Esophagus muscularis mucosa (tissue), 4 donors: Measurements from ENCODE around the gene CAMTA1. TPM values are rescaled to one million over a fixed set of nuclear protein-coding genes. Genes with fewer than 3 reads are reported as not detected.

ENCODE experiments used
- DNase-seq: peaks from one replicate; pipeline ENCODE4 v3.0.0-alpha.2; 2017; ENCODE audit errors: extremely low spot score
- H3K27ac ChIP-seq, 4 donors: fragments of 200-600 bp; sonication (generic); replicated peaks in 1 of 4; 1 replicate in 3 of 4; 2 replicates in 1 of 4; pipeline ENCODE4 v1.5.1; 2016 to 2019; ENCODE audit warnings: mild to moderate bottlenecking in 1 of 4
- H3K27me3 ChIP-seq, 4 donors: fragments of 200-600 bp; sonication (generic); one replicate each; pipeline versions ENCODE4 v1.5.1 to v1.6.0; 2016 to 2019
- H3K36me3 ChIP-seq, 4 donors: fragments of 200-600 bp; sonication (generic); one replicate each; pipeline ENCODE4 v1.5.1; 2016 to 2019
- H3K4me1 ChIP-seq, 4 donors: fragments of 200-600 bp; sonication (generic); one replicate each; pipeline ENCODE4 v1.5.1; 2016 to 2019
- H3K4me3 ChIP-seq, 4 donors: fragments of 200-600 bp; sonication (generic); 1 replicate in 2 of 4; 2 replicates in 2 of 4; pipeline ENCODE4 v1.5.1; 2016 to 2019; ENCODE audit warnings: mild to moderate bottlenecking in 4 of 4, moderate library complexity in 1 of 4
- H3K9me3 ChIP-seq, 4 donors: fragments of 200-600 bp; sonication (generic); 1 replicate in 3 of 4; 2 replicates in 1 of 4; pipeline ENCODE4 v1.5.1; 2016 to 2019
- CTCF ChIP-seq, 3 experiments: fragments of 200-600 bp in 2 of 3; fragments of 450-650 bp in 1 of 3; sonication (generic) in 2 of 3; IDR thresholded peaks; one replicate each; pipeline ENCODE4 v1.5.1; 2017 to 2019; ENCODE audit warnings: antibody characterized with exemption in 3 of 3, mild to moderate bottlenecking in 2 of 3, moderate library complexity in 1 of 3
- EP300 ChIP-seq: sonication (generic); formaldehyde crosslinking; IDR thresholded peaks from one replicate; pipeline ENCODE4 v1.6.1; 2017; ENCODE audit warnings: antibody characterized with exemption
- POLR2A ChIP-seq: fragments of 450-650 bp; IDR thresholded peaks from one replicate; pipeline ENCODE4 v1.6.1; 2017; ENCODE audit warnings: antibody characterized with exemption, moderate library complexity, mild to moderate bottlenecking, low read depth
- POLR2AphosphoS5 ChIP-seq, 2 donors: sonication (generic); formaldehyde crosslinking; IDR thresholded peaks; one replicate each; pipeline ENCODE4 v1.6.1; 2017; ENCODE audit warnings: antibody characterized with exemption in 2 of 2
- WGBS: methylation state at CpG from one replicate; pipeline ENCODE4 v1.1.5; 2018; 5-methylcytosine and 5-hydroxymethylcytosine counted together
- intact Hi-C: fragments of 100-400 bp; cut with DNase I; formaldehyde crosslinking; loops from one replicate; pipeline ENCODE4 v1.15.1; 2023
- total RNA-seq, 4 donors: library from RNA; depleted of rRNA; stranded (reverse); fragments of >200 nt; gene quantifications; one replicate each; pipeline versions ENCODE4 v1.1.0 to v1.2.1, GENCODE V29; 2016

CAMTA1 gene
- total RNA-seq, 4 donors from 2014 or later, result 109 to 226 (median 139) TPM

DNA sequence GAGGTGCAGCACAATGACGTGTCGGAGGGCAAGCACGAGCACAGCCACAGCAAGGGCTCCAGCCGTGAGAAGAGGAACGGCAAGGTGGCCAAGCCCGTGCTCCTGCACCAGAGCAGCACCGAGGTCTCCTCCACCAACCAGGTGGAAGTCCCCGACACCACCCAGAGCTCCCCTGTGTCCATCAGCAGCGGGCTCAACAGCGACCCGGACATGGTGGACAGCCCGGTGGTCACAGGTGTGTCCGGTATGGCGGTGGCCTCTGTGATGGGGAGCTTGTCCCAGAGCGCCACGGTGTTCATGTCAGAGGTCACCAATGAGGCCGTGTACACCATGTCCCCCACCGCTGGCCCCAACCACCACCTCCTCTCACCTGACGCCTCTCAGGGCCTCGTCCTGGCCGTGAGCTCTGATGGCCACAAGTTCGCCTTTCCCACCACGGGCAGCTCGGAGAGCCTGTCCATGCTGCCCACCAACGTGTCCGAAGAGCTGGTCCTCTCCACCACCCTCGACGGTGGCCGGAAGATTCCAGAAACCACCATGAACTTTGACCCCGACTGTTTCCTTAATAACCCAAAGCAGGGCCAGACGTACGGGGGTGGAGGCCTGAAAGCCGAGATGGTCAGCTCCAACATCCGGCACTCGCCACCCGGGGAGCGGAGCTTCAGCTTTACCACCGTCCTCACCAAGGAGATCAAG is 878.3 kb downstream of the CAMTA1 start:
- Histone ChIP-seq H3K4me1 (peaks cover 0 to 14% (median 6%) of the 10 kb centered on the region in 4 donors), H3K36me3 (no peaks in the 10 kb centered on the region), H3K9me3 (no peaks in the 10 kb centered on the region), H3K27ac (no peak overlapping the region), H3K4me3 (no peak overlapping the region), H3K27me3 (peaks cover 0 to 13% (median 0%) of the 10 kb centered on the region in 4 donors)
- intact Hi-C loops, result no loop called here
- no peak for TF ChIP-seq EP300
- TF ChIP-seq CTCF (IDR thresholded peaks at IDR 0.05), result no peak
- TF ChIP-seq POLR2AphosphoS5 (IDR thresholded peaks at IDR 0.05), result no peak
- TF ChIP-seq POLR2A, result no peak
- WGBS, result 85% methylated on average over 22 of the region's 38 CpGs
- DNase-seq, result no peak

- 94% methylated on average over 32 of the region's 48 CpGs for WGBS
- H3K36me3 ChIP-seq, result no peaks in the 10 kb centered on the region
- H3K27me3 ChIP-seq, result peaks cover 0 to 13% (median 0%) of the 10 kb centered on the region in 4 donors
- DNase-seq, result no peak
- H3K27ac ChIP-seq, result no peak overlapping the region
- peaks cover 0 to 21% (median 9%) of the 10 kb centered on the region in 4 donors for H3K4me1 ChIP-seq
- intact Hi-C loops, result no loop called here
- H3K4me3 ChIP-seq, result no peak overlapping the region
- H3K9me3 ChIP-seq, result no peaks in the 10 kb centered on the region
- no peak for TF ChIP-seq POLR2A
- TF ChIP-seq EP300, result no peak
- TF ChIP-seq POLR2AphosphoS5 (IDR thresholded peaks at IDR 0.05), result no peak
- TF ChIP-seq CTCF (IDR thresholded peaks at IDR 0.05), result no peak
Measured at GRCh38 chr1:7664147-7664892, 879.1 kb downstream of the CAMTA1 start.

GRCh38 chr1:7664893-7665250 is 879.6 kb downstream of the CAMTA1 start:
- WGBS, result 71% methylated on average over 6 of the region's 21 CpGs
- Histone ChIP-seq H3K27me3 (peaks cover 0 to 16% (median 0%) of the 10 kb centered on the region in 4 donors), H3K9me3 (no peaks in the 10 kb centered on the region), H3K4me3 (no peak overlapping the region), H3K27ac (no peak overlapping the region), H3K4me1 (peaks cover 4 to 26% (median 15%) of the 10 kb centered on the region in 4 donors), H3K36me3 (no peaks in the 10 kb centered on the region)
- no peak for TF ChIP-seq EP300
- TF ChIP-seq CTCF (IDR thresholded peaks at IDR 0.05), result no peak
- TF ChIP-seq POLR2A, result no peak
- DNase-seq, result no peak
- intact Hi-C loops, result no loop called here

DNA sequence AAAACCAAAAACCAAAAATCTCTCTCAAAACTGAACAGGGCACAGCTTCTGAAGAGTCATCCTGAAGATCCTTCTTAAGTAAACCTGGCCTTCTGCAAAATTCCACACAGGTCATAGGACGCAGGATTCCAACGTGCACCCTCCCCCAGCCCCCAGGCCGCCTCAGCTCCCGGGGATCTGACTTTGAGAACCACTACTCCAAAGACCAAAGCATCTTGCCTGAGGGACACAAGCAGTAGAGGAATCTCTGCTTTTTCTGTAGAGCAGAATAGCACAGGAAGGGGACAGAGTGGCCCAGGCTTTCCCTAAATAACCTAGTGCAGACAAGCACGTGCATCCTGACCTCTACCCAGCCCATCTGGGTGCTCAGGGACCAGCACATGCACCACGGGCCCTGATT is 881.0 kb downstream of the CAMTA1 start:
- intact Hi-C loops, result no loop called here
- Histone ChIP-seq H3K36me3 (no peaks in the 10 kb centered on the region), H3K4me1 (peaks cover 7 to 30% (median 20%) of the 10 kb centered on the region in 4 donors), H3K27me3 (peaks cover 0 to 9% (median 0%) of the 10 kb centered on the region in 4 donors), H3K27ac (no peak overlapping the region), H3K9me3 (no peaks in the 10 kb centered on the region), H3K4me3 (no peak overlapping the region)
- DNase-seq, result no peak
- WGBS, result 84% methylated on average over 4 of the region's 6 CpGs
- TF ChIP-seq CTCF (IDR thresholded peaks at IDR 0.05) (no peak), POLR2AphosphoS5 (IDR thresholded peaks at IDR 0.05) (no peak), POLR2A (no peak), EP300 (no peak)
